Naive thymus-derived CD4-positive, alpha-beta T cell (primary cell): ENCODE results near the gene HIVEP3. TPM values are rescaled to one million over a fixed set of nuclear protein-coding genes. Genes with fewer than 3 reads are reported as not detected.

Experiments used
- ATAC-seq: fragments of 150-1000 bp; cut with Tn5 transposase; 2 replicates; pipeline ENCODE4 v1.10.0; 2021; ENCODE audit warnings: mild to moderate bottlenecking, moderate library complexity
- CTCF ChIA-PET: fragments of 350-600 bp; sonication (Branson Sonifier 250); formaldehyde crosslinking; loops from one replicate; lab custom pipeline; 2021; ENCODE audit warnings: antibody characterized with exemption; lab: Charles Lee
- POLR2A ChIA-PET: fragments of 350-600 bp; sonication (Branson Sonifier 250); formaldehyde crosslinking; loops from one replicate; lab custom pipeline; 2021; ENCODE audit warnings: antibody characterized with exemption, inconsistent platforms; lab: Charles Lee
- DNase-seq, 9 donors: peaks; one replicate each; pipeline versions ENCODE4 v3.0.0 to v3.0.0-alpha.2; 2020 to 2022; ENCODE audit warnings: mixed read lengths in 1 of 9
- H3K27ac ChIP-seq: one replicate; pipeline ENCODE4 v1.7.0; 2013; ENCODE audit warnings: mild to moderate bottlenecking, low read depth, low read length, moderate library complexity
- H3K27me3 ChIP-seq, 2 donors: one replicate each; pipeline ENCODE4 v1.7.0; 2013; ENCODE audit warnings: low read length in 2 of 2, mild to moderate bottlenecking in 2 of 2, moderate library complexity in 2 of 2; ENCODE audit not compliant: control insufficient read depth in 2 of 2, insufficient read depth in 2 of 2
- H3K36me3 ChIP-seq, 3 experiments: 1 replicate in 2 of 3; 2 replicates in 1 of 3; pipeline ENCODE4 v1.7.0; 2013; ENCODE audit warnings: low read length in 3 of 3, mild to moderate bottlenecking in 3 of 3, moderate library complexity in 1 of 3; ENCODE audit not compliant: insufficient read depth in 3 of 3, control insufficient read depth in 2 of 3
- H3K4me1 ChIP-seq, 2 donors: one replicate each; pipeline ENCODE4 v1.7.0; 2013; ENCODE audit warnings: low read length in 2 of 2, mild to moderate bottlenecking in 2 of 2, moderate library complexity in 1 of 2; ENCODE audit not compliant: control insufficient read depth in 2 of 2, insufficient read depth in 2 of 2
- H3K4me3 ChIP-seq: 2 replicates; pipeline ENCODE4 v1.7.0; 2013; ENCODE audit warnings: mild to moderate bottlenecking, low read length
- H3K9me3 ChIP-seq, 3 experiments: 1 replicate in 2 of 3; 2 replicates in 1 of 3; pipeline ENCODE4 v1.7.0; 2013; ENCODE audit warnings: low read length in 3 of 3; ENCODE audit not compliant: control insufficient read depth in 2 of 3
- H3K27ac Mint-ChIP-seq, 9 donors: one replicate each; pipeline ENCODE4 v1.8.0; 2020 to 2022; ENCODE audit warnings: mixed read lengths in 9 of 9, mild to moderate bottlenecking in 8 of 9, moderate library complexity in 5 of 9, inconsistent platforms in 2 of 9
- H3K27me3 Mint-ChIP-seq, 5 donors: one replicate each; pipeline ENCODE4 v1.8.0; 2021 to 2022; ENCODE audit warnings: mixed read lengths in 5 of 5, mild to moderate bottlenecking in 1 of 5
- H3K36me3 Mint-ChIP-seq, 5 donors: one replicate each; pipeline ENCODE4 v1.8.0; 2020 to 2022; ENCODE audit warnings: mixed read lengths in 5 of 5, mild to moderate bottlenecking in 3 of 5, inconsistent platforms in 1 of 5
- H3K4me1 Mint-ChIP-seq, 7 donors: one replicate each; pipeline ENCODE4 v1.8.0; 2020 to 2022; ENCODE audit warnings: mixed read lengths in 7 of 7, mild to moderate bottlenecking in 3 of 7, inconsistent platforms in 1 of 7
- H3K4me3 Mint-ChIP-seq, 10 donors: one replicate each; pipeline ENCODE4 v1.8.0; 2020 to 2022; ENCODE audit warnings: mild to moderate bottlenecking in 10 of 10, mixed read lengths in 10 of 10, moderate library complexity in 6 of 10, inconsistent platforms in 2 of 10
- H3K9me3 Mint-ChIP-seq, 11 donors: one replicate each; pipeline ENCODE4 v1.8.0; 2020 to 2022; ENCODE audit warnings: mixed read lengths in 11 of 11, mild to moderate bottlenecking in 4 of 11, inconsistent platforms in 1 of 11, moderate library complexity in 1 of 11
- intact Hi-C, 2 donors: fragments of 100-400 bp; cut with micrococcal nuclease; formaldehyde crosslinking; loops; one replicate each; pipeline ENCODE4 v1.15.1; 2023
- polyA plus RNA-seq, 2 donors: library from polyadenylated mRNA; unstranded; fragments of 300-500 nt; fragmentation: Illumina TruSeq; gene quantifications; one replicate each; pipeline ENCODE4 v1.2.3, GENCODE V29; 2021
- total RNA-seq, 6 experiments: library from RNA in 5 of 6; stranded (reverse) in 5 of 6; gene quantifications; 1 replicate in 5 of 6; 2 replicates in 1 of 6; pipeline ENCODE4 v1.2.3 and lab custom pipeline; 2021 to 2026

HIVEP3 gene
- total and polyA plus RNA-seq, 7 experiments from 2014 or later = 4.3 to 19.1 (median 7.0) TPM

- ChIA-PET POLR2A (no interaction called here), CTCF (interaction anchor here (1.3 kb wide), 1 partner anchor 8 kb away, joined by 3 read pairs; no protein-coding TSS in a partner anchor)
- H3K36me3 ChIP-seq = no peaks in the 10 kb centered on the region
- Mint-ChIP-seq H3K27me3 (no peaks in the 10 kb centered on the region), H3K4me1 (peaks cover 35 to 96% (median 59%) of the 10 kb centered on the region in 7 donors), H3K9me3 (no peaks in the 10 kb centered on the region), H3K36me3 (peaks cover 0 to 4% (median 0%) of the 10 kb centered on the region in 5 donors), H3K4me3 (peak overlapping the region in 1 of 10 donors; percentile 1), H3K27ac (peak overlapping the region in 1 of 9 donors; percentile 44)
- H3K4me1 ChIP-seq = peaks cover 32 to 59% of the 10 kb centered on the region in 2 donors
- no peak overlapping the region for H3K27ac ChIP-seq
- intact Hi-C loops = no loop called here
- H3K4me3 ChIP-seq = no peak overlapping the region
- H3K27me3 ChIP-seq = no peaks in the 10 kb centered on the region
- ATAC-seq (no peak), DNase-seq (no peak)
- H3K9me3 ChIP-seq = no peaks in the 10 kb centered on the region
Observed at GRCh38 chr1:41681331-41682098, 237.2 kb downstream of the HIVEP3 start.

- ATAC-seq (no peak), DNase-seq (no peak)
- Mint-ChIP-seq H3K27me3 (no peaks in the 10 kb centered on the region), H3K4me1 (peaks cover 39 to 92% (median 58%) of the 10 kb centered on the region in 7 donors), H3K9me3 (no peaks in the 10 kb centered on the region), H3K27ac (peak overlapping the region in 1 of 9 donors; percentile 58), H3K36me3 (peaks cover 0 to 5% (median 0%) of the 10 kb centered on the region in 5 donors), H3K4me3 (no peak overlapping the region)
- H3K4me1 ChIP-seq = peaks cover 39 to 51% of the 10 kb centered on the region in 2 donors
- H3K4me3 ChIP-seq = no peak overlapping the region
- H3K27ac ChIP-seq = no peak overlapping the region
- no peaks in the 10 kb centered on the region for H3K9me3 ChIP-seq
- ChIA-PET CTCF (no interaction called here), POLR2A (interaction anchor here (1.5 kb wide), 1 partner anchor 12 kb away, joined by 4 read pairs; no protein-coding TSS in a partner anchor)
- H3K27me3 ChIP-seq = no peaks in the 10 kb centered on the region
- H3K36me3 ChIP-seq = no peaks in the 10 kb centered on the region
- intact Hi-C loops = loop anchor here in 1 of 2 donors (5.0 kb wide), 1 partner anchor 187 kb away; no protein-coding TSS in a partner anchor
Observed at GRCh38 chr1:41679994-41680393, 238.7 kb downstream of the HIVEP3 start.

- Mint-ChIP-seq H3K4me3 (peak overlapping the region in 1 of 10 donors; percentile 76), H3K27me3 (no peaks in the 10 kb centered on the region), H3K4me1 (peaks cover 36 to 92% (median 58%) of the 10 kb centered on the region in 7 donors), H3K36me3 (peaks cover 0 to 5% (median 0%) of the 10 kb centered on the region in 5 donors), H3K9me3 (no peaks in the 10 kb centered on the region), H3K27ac (peak overlapping the region in 1 of 9 donors; percentile 90)
- CTCF ChIA-PET = no interaction called here
- Histone ChIP-seq H3K9me3 (no peaks in the 10 kb centered on the region), H3K4me3 (no peak overlapping the region), H3K27ac (no peak overlapping the region), H3K4me1 (peaks cover 40 to 49% of the 10 kb centered on the region in 2 donors), H3K27me3 (no peaks in the 10 kb centered on the region), H3K36me3 (no peaks in the 10 kb centered on the region)
- intact Hi-C loops = loop anchor here in 1 of 2 donors (5.0 kb wide), 1 partner anchor 188 kb away; no protein-coding TSS in a partner anchor
- POLR2A ChIA-PET = interaction anchor here (1.5 kb wide), 1 partner anchor 12 kb away, joined by 4 read pairs; no protein-coding TSS in a partner anchor
- no peak for ATAC-seq
- DNase-seq = no peak
Observed at GRCh38 chr1:41679531-41679930, 239.2 kb downstream of the HIVEP3 start.

DNA sequence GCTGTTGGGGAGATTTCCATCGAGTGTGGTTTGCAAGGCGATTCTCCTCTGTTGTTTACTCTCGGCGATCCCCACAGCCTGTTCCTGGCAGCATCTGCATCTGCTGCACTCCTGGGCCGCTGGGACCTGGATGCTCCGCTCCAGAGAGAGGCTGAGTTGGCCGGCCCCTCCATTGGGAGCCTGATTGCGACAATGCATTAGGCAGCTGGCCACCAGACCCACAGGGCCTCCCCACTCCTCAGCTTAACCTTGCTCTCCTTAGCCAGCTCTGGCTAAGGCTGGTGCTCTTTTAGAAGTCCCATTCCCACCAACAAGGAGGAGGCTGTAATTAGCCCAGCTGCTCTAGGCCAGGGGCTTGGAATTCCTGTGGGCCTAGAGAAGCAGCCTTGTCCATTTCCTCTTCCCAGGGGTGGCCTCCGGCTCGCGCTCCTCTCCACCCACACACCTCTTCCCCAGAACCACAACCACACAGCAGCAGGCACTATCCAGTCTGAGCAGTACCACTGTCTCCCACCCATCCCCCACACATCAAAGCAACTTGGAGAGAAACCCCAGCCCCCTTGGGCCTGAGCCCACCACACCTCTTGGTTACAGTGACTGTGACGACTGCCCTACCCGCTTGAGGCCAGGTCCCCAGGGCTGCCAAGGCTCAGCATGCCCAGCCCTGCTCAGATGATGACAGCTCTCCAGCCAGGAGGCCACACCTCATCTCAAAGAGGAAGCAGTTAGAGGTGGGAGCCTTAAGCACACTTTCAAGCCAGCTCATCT, 240.4 kb downstream of the HIVEP3 start:
- no peaks in the 10 kb centered on the region for H3K9me3 Mint-ChIP-seq
- no peak overlapping the region for H3K27ac ChIP-seq

GRCh38 chr1:41677620-41678019, 241.1 kb downstream of the HIVEP3 start:
- Histone ChIP-seq H3K4me1 (peaks cover 40 to 49% of the 10 kb centered on the region in 2 donors), H3K36me3 (no peaks in the 10 kb centered on the region), H3K4me3 (no peak overlapping the region), H3K27ac (no peak overlapping the region), H3K9me3 (no peaks in the 10 kb centered on the region), H3K27me3 (no peaks in the 10 kb centered on the region)
- no peaks in the 10 kb centered on the region for H3K27me3 Mint-ChIP-seq
- POLR2A ChIA-PET = no interaction called here
- ATAC-seq (no peak), DNase-seq (no peak)
- no peak overlapping the region for H3K4me3 Mint-ChIP-seq
- peak overlapping the region in 2 of 9 donors; percentile 14 to 59 for H3K27ac Mint-ChIP-seq
- intact Hi-C loops = loop anchor here in 1 of 2 donors (5.0 kb wide), 1 partner anchor 190 kb away; no protein-coding TSS in a partner anchor
- no peaks in the 10 kb centered on the region for H3K9me3 Mint-ChIP-seq
- peaks cover 0 to 5% (median 0%) of the 10 kb centered on the region in 5 donors for H3K36me3 Mint-ChIP-seq
- CTCF ChIA-PET = interaction anchor here (0.6 kb wide), 1 partner anchor 1364 kb away, joined by 3 read pairs; no protein-coding TSS in a partner anchor
- H3K4me1 Mint-ChIP-seq = peaks cover 26 to 91% (median 58%) of the 10 kb centered on the region in 7 donors

More for the DNA sequence above, 240.4 kb downstream of the HIVEP3 start:
- Histone ChIP-seq H3K9me3 (no peaks in the 10 kb centered on the region), H3K36me3 (no peaks in the 10 kb centered on the region), H3K4me3 (no peak overlapping the region), H3K27me3 (no peaks in the 10 kb centered on the region), H3K4me1 (peaks cover 40 to 49% of the 10 kb centered on the region in 2 donors)
- peak overlapping the region in 2 of 10 donors; percentile 43 to 76 for H3K4me3 Mint-ChIP-seq
- peaks cover 0 to 5% (median 0%) of the 10 kb centered on the region in 5 donors for H3K36me3 Mint-ChIP-seq
- ChIA-PET CTCF (no interaction called here), POLR2A (no interaction called here)
- H3K27ac Mint-ChIP-seq = peak overlapping the region in 1 of 9 donors; percentile 90
- peaks cover 30 to 92% (median 58%) of the 10 kb centered on the region in 7 donors for H3K4me1 Mint-ChIP-seq
- intact Hi-C loops = loop anchor here in 1 of 2 donors (5.0 kb wide), 1 partner anchor 189 kb away; no protein-coding TSS in a partner anchor
- DNase-seq (no peak), ATAC-seq (peak; percentile 46)
- no peaks in the 10 kb centered on the region for H3K27me3 Mint-ChIP-seq

DNA sequence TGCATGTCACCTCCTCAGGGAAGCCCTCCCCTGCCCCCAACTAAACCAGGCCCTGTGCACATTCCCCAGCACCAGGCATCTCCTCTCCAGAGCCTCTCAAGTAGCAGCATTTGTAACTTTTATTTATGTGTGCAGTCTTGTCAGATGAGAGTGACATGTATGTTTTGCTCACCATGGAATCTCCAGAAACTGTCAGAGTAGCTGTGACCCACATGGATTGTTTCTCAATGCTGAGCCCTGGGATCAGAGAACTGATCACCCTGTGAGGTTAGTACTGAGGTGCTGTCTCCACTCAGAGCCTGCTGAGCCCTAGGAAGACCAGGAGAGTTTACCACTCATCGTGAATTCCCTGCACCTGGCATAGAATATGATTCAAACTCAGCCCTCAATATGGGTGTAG, 243.3 kb downstream of the HIVEP3 start:
- peak overlapping the region in 7 of 9 donors; percentile 7 to 89 (median 80) for H3K27ac Mint-ChIP-seq
- intact Hi-C loops = loop anchor here in 1 of 2 donors (5.0 kb wide), 1 partner anchor 192 kb away; no protein-coding TSS in a partner anchor
- no peaks in the 10 kb centered on the region for H3K27me3 Mint-ChIP-seq
- H3K4me1 ChIP-seq = peaks cover 58 to 59% of the 10 kb centered on the region in 2 donors
- CTCF ChIA-PET = no interaction called here
- H3K27me3 ChIP-seq = no peaks in the 10 kb centered on the region
- H3K4me3 ChIP-seq = no peak overlapping the region
- H3K36me3 Mint-ChIP-seq = peaks cover 0 to 7% (median 0%) of the 10 kb centered on the region in 5 donors
- POLR2A ChIA-PET = no interaction called here
- peak overlapping the region in 4 of 10 donors; percentile 48 to 85 (median 60) for H3K4me3 Mint-ChIP-seq
- no peaks in the 10 kb centered on the region for H3K9me3 Mint-ChIP-seq
- H3K36me3 ChIP-seq = no peaks in the 10 kb centered on the region
- ATAC-seq (no peak), DNase-seq (no peak)
- H3K27ac ChIP-seq = no peak overlapping the region
- H3K4me1 Mint-ChIP-seq = peaks cover 41 to 91% (median 75%) of the 10 kb centered on the region in 7 donors
- no peaks in the 10 kb centered on the region for H3K9me3 ChIP-seq
